DOHH2 (cell line): ENCODE results near the gene ZBTB48.

Experiments used
- CTCF ChIP-seq: fragments of 200-600 bp; sonication (generic); IDR thresholded peaks from one replicate; pipeline ENCODE4 v1.5.1; 2014; ENCODE audit warnings: antibody characterized with exemption, mild to moderate bottlenecking, low read depth, low read length; ENCODE audit not compliant: poor library complexity, severe bottlenecking
- EZH2phosphoT487 ChIP-seq: fragments of 200-600 bp; sonication (generic); IDR thresholded peaks from 2 replicates; pipeline ENCODE4 v1.6.1; 2017; ENCODE audit warnings: borderline replicate concordance, mild to moderate bottlenecking, antibody characterized with exemption, low read length, moderate library complexity, mixed read lengths

- no peak for TF ChIP-seq CTCF
- TF ChIP-seq EZH2phosphoT487: no peak
Observed at GRCh38 chr1:6619045-6619444, 39.3 kb downstream of the ZBTB48 start.
